Measurements from ENCODE around the gene FRAS1. TPM values are rescaled to one million over a fixed set of nuclear protein-coding genes. Genes with fewer than 3 reads are reported as not detected.

The FRAS1 gene
- total and polyA plus RNA-seq, 2 of the 8 experiments (the other 6 are each of a cell fraction or from before 2014, with no cell fraction given): 38.5 to 109 TPM

DNA sequence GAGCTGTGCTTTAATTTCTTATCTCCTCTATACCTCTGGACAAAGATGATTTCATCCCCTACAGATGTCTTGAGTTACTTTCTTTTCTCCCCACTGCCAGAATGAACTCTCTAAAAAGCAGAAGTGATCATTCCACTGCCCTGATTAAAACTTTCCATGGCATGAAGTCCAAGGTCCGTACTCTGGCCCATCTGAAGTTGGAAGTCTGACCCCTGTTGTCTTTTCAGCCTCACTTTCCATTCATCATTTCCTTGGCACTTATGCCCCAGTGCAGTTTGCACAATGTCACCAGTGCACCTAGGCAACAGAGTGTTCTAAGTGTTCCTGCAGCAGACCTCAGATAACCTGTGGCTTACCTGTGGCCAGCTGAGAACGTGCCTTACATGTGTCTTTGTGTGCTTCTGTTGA lies 242.4 kb downstream of the FRAS1 start:
- no peak overlapping the region for H2AK5ac ChIP-seq (ENCODE audit: low read depth, low read length)
- H3K4me2 ChIP-seq (ENCODE audit: insufficient read depth in 1 of 2, low read depth in 2 of 2, low read length in 2 of 2): no peak overlapping the region
- H2BK20ac ChIP-seq (ENCODE audit: low read length): no peak overlapping the region
- DNase-seq (ENCODE audit: low read depth in 1 of 2, low spot score in 2 of 2) (no peak), FAIRE-seq (no peak)
- 93% methylated on average over 2 of the region's 2 CpGs; no CpG with 5 or more reads in 1 of the 2 experiments for WGBS, 2 experiments (ENCODE audit: extremely low coverage in 1 of 2, insufficient coverage in 1 of 2, insufficient read length in 1 of 2, insufficient replicate concordance in 2 of 2, low coverage in 1 of 2, low lambda C conversion rate in 2 of 2, missing lambda C conversion rate in 1 of 2)
- no peak overlapping the region for H3K4ac ChIP-seq (replicated peaks; ENCODE audit: insufficient read length, low read depth, low read length)
- no peak overlapping the region for H3K56ac ChIP-seq (replicated peaks; ENCODE audit: insufficient read length, low read depth, low read length)
- H3K9me3 ChIP-seq (ENCODE audit: insufficient read depth in 2 of 2, low read depth in 1 of 2, low read length in 1 of 2): no peaks in the 10 kb centered on the region
- no peak overlapping the region for H3K14ac ChIP-seq (ENCODE audit: insufficient read length)
- H3K18ac ChIP-seq (ENCODE audit: extremely low read depth, low read length): no peak overlapping the region
- no peak overlapping the region for H2BK15ac ChIP-seq (ENCODE audit: low read length)
- H2AFZ ChIP-seq (ENCODE audit: low read length): no peak overlapping the region
- H4K8ac ChIP-seq (ENCODE audit: extremely low read depth, insufficient read depth, low read length): no peak overlapping the region
- H3K27me3 ChIP-seq (replicated peaks in 1 of 4; ENCODE audit: control insufficient read depth in 3 of 4, extremely low read depth in 1 of 4, insufficient read depth in 3 of 4, low read length in 3 of 4): no peaks in the 10 kb centered on the region
- ChIA-PET CTCF (ENCODE audit: partially characterized antibody) (interaction anchor here (2.5 kb wide), 1 partner anchor 240 kb away, joined by 6 read pairs; no protein-coding TSS in a partner anchor), POLR2A (ENCODE audit: partially characterized antibody) (interaction anchor here (1.2 to 1.5 kb wide), 2 partner anchors 12 to 244 kb away, joined by 3 to 6 read pairs; no protein-coding TSS in a partner anchor)
- H4K91ac ChIP-seq (replicated peaks; ENCODE audit: insufficient read length, low read length): no peak overlapping the region
- H3K79me1 ChIP-seq (ENCODE audit: low read depth, low read length): peaks cover 2% of the 10 kb centered on the region; the same call in 1 of the 2 replicates
- no peaks in the 10 kb centered on the region for H3K79me2 ChIP-seq (ENCODE audit: control insufficient read depth in 1 of 2, insufficient read depth in 2 of 2, low read length in 2 of 2)
- H3K4me3 ChIP-seq (ENCODE audit: extremely low read depth in 1 of 4, insufficient read depth in 2 of 4, low read depth in 3 of 4, low read length in 4 of 4): no peak overlapping the region
- H2BK120ac ChIP-seq (replicated peaks; ENCODE audit: low read depth, low read length): no peak overlapping the region
- H4K20me1 ChIP-seq (replicated peaks in 1 of 2; ENCODE audit: control insufficient read depth in 1 of 2, insufficient read depth in 2 of 2, low read length in 2 of 2): no peaks in the 10 kb centered on the region
- H3K27ac ChIP-seq (ENCODE audit: low read depth, low read length): no peak overlapping the region
- no peaks in the 10 kb centered on the region for H3K4me1 ChIP-seq (replicated peaks in 1 of 4; ENCODE audit: control insufficient read depth in 3 of 4, insufficient read depth in 4 of 4, low read length in 3 of 4)
- H2BK5ac ChIP-seq (ENCODE audit: low read depth, low read length): no peak overlapping the region
- no peak overlapping the region for H4K5ac ChIP-seq (ENCODE audit: insufficient read length, low read depth, low read length)
- H3K9ac ChIP-seq (replicated peaks in 1 of 4; ENCODE audit: extremely low read depth in 1 of 4, low read depth in 3 of 4, low read length in 3 of 4): no peak overlapping the region
- no peaks in the 10 kb centered on the region for H3K23me2 ChIP-seq (ENCODE audit: low read depth, low read length)
- peaks cover 0 to 32% (median 14%) of the 10 kb centered on the region in 4 experiments; a peak in 4 of 8 replicates for H3K36me3 ChIP-seq (ENCODE audit: control insufficient read depth in 2 of 4, insufficient read depth in 4 of 4, low read length in 3 of 4)
- no peak overlapping the region for H3K23ac ChIP-seq (ENCODE audit: insufficient read length)
- H2BK12ac ChIP-seq (ENCODE audit: low read depth, low read length): no peak overlapping the region
- TF ChIP-seq GTF2F1 (IDR thresholded peaks at IDR 0.05; ENCODE audit: borderline replicate concordance, low read depth, low read length) (no peak), TEAD4 (IDR thresholded peaks at IDR 0.05; ENCODE audit: low read depth, low read length) (no peak), GABPA (IDR thresholded peaks at IDR 0.05; ENCODE audit: borderline replicate concordance, insufficient read depth, low read length) (no peak), SAP30 (IDR thresholded peaks at IDR 0.05; ENCODE audit: insufficient read depth, insufficient replicate concordance, low read length) (no peak), BRCA1 (IDR thresholded peaks at IDR 0.05; ENCODE audit: low read depth, low read length) (no peak), RAD21 (IDR thresholded peaks at IDR 0.05 in 1 of 2, conservative IDR thresholded peaks at IDR 0.05 in 1 of 2; ENCODE audit: low read depth in 2 of 2, low read length in 2 of 2) (no peak), CEBPB (IDR thresholded peaks at IDR 0.05; ENCODE audit: low read depth, low read length) (no peak), SUZ12 (IDR thresholded peaks at IDR 0.05; ENCODE audit: low read length) (no peak), RBBP5 (IDR thresholded peaks at IDR 0.05; ENCODE audit: borderline replicate concordance, low read depth, low read length) (no peak), NRF1 (IDR thresholded peaks at IDR 0.05; ENCODE audit: low read depth, low read length) (no peak), RNF2 (IDR thresholded peaks at IDR 0.05; ENCODE audit: borderline replicate concordance, low read depth, low read length, missing control alignments, poor library complexity, severe bottlenecking) (no peak), SP2 (IDR thresholded peaks at IDR 0.05; ENCODE audit: low read length) (no peak), EGR1 (IDR thresholded peaks at IDR 0.05; ENCODE audit: borderline replicate concordance, low read depth, low read length) (no peak), POLR2A (IDR thresholded peaks at IDR 0.05; ENCODE audit: control extremely low read depth in 1 of 2, low read depth in 2 of 2, low read length in 2 of 2) (no peak)

Data from H1 (cell line).